ENCODE measurements around the gene SEMA5B. TPM values are rescaled to one million over a fixed set of nuclear protein-coding genes. Genes with fewer than 3 reads are reported as not detected.

The SEMA5B gene
- total and polyA plus RNA-seq, 2 experiments from 2014 or later, result 8.0 to 26.8 TPM

GRCh38 chr3:123064914-123065313 lies 37.4 kb upstream of the SEMA5B start:
- H3K9me2 ChIP-seq (ENCODE audit: insufficient read depth), result no peaks in the 10 kb centered on the region
- peaks cover 26% of the 10 kb centered on the region for H3K79me2 ChIP-seq (replicated peaks; ENCODE audit: insufficient read depth)
- Mint-ChIP-seq H3K4me3 (no peak overlapping the region), H3K36me3 (ENCODE audit: low read depth) (no peaks in the 10 kb centered on the region; the same call in 2 of the 3 replicates), H3K4me1 (peaks cover 27% of the 10 kb centered on the region), H3K9me3 (peaks cover 13% of the 10 kb centered on the region; the same call in 2 of the 3 replicates), H3K27me3 (ENCODE audit: insufficient read depth, low read depth, poor library complexity) (peaks cover 20% of the 10 kb centered on the region), H3K27ac (no peak overlapping the region)
- H2AFZ ChIP-seq, result no peak overlapping the region; the same call in 1 of the 2 replicates
- no peaks in the 10 kb centered on the region; the same call in none of the 2 replicates for H4K20me1 ChIP-seq (replicated peaks; ENCODE audit: insufficient read depth)
- H3F3A ChIP-seq (replicated peaks; ENCODE audit: low read depth), result no peaks in the 10 kb centered on the region
- H3K36me3 ChIP-seq (ENCODE audit: insufficient read depth), result no peaks in the 10 kb centered on the region
- H3K27ac ChIP-seq (ENCODE audit: low read depth), result no peak overlapping the region
- TF ChIP-seq CTCF (conservative IDR thresholded peaks at IDR 0.05; ENCODE audit: low read depth in 2 of 2) (no peak), ZNF331 (CRISPR knock-in tag; IDR thresholded peaks at IDR 0.05; ENCODE audit: low read depth) (no peak), NANOG (IDR thresholded peaks at IDR 0.05; ENCODE audit: borderline replicate concordance) (no peak)
- ATAC-seq (no peak), DNase-seq (ENCODE audit: low spot score) (no peak)
- H3K4me2 ChIP-seq, result no peak overlapping the region
- no peak overlapping the region for H3K4me3 ChIP-seq
- H3K4me1 ChIP-seq (ENCODE audit: insufficient read depth), result peaks cover 14% of the 10 kb centered on the region
- H3K27me3 ChIP-seq (ENCODE audit: insufficient read depth), result peaks cover 20% of the 10 kb centered on the region

GRCh38 chr3:123064506-123064905 lies 36.9 kb upstream of the SEMA5B start:
- Histone ChIP-seq H3K4me2 (no peak overlapping the region), H4K20me1 (replicated peaks; ENCODE audit: insufficient read depth) (no peaks in the 10 kb centered on the region; the same call in none of the 2 replicates), H3K79me2 (replicated peaks; ENCODE audit: insufficient read depth) (peaks cover 22% of the 10 kb centered on the region), H3K27me3 (ENCODE audit: insufficient read depth) (peaks cover 20% of the 10 kb centered on the region), H3F3A (replicated peaks; ENCODE audit: low read depth) (no peaks in the 10 kb centered on the region), H3K36me3 (ENCODE audit: insufficient read depth) (no peaks in the 10 kb centered on the region), H3K9me2 (ENCODE audit: insufficient read depth) (no peaks in the 10 kb centered on the region), H2AFZ (no peak overlapping the region; the same call in 1 of the 2 replicates), H3K27ac (ENCODE audit: low read depth) (no peak overlapping the region), H3K4me1 (ENCODE audit: insufficient read depth) (peaks cover 14% of the 10 kb centered on the region), H3K4me3 (no peak overlapping the region)
- H3K27ac Mint-ChIP-seq, result no peak overlapping the region
- H3K27me3 Mint-ChIP-seq (ENCODE audit: insufficient read depth, low read depth, poor library complexity), result peaks cover 20% of the 10 kb centered on the region
- no peak for DNase-seq (ENCODE audit: low spot score)
- no peaks in the 10 kb centered on the region; the same call in 2 of the 3 replicates for H3K36me3 Mint-ChIP-seq (ENCODE audit: low read depth)
- peaks cover 13% of the 10 kb centered on the region; the same call in 2 of the 3 replicates for H3K9me3 Mint-ChIP-seq
- peaks cover 27% of the 10 kb centered on the region for H3K4me1 Mint-ChIP-seq
- ATAC-seq, result no peak
- H3K4me3 Mint-ChIP-seq, result no peak overlapping the region
- TF ChIP-seq EZH2 (IDR thresholded peaks at IDR 0.05; ENCODE audit: low read depth, unreplicated experiment) (no peak), CTCF (conservative IDR thresholded peaks at IDR 0.05; ENCODE audit: low read depth in 2 of 2) (no peak), ZNF462 (CRISPR knock-in tag; IDR thresholded peaks at IDR 0.05) (no peak), NANOG (IDR thresholded peaks at IDR 0.05; ENCODE audit: borderline replicate concordance) (no peak), ZNF114 (CRISPR knock-in tag; IDR thresholded peaks at IDR 0.05) (no peak), CREB1 (CRISPR knock-in tag; IDR thresholded peaks at IDR 0.05; ENCODE audit: low read depth) (no peak), EZH2phosphoT487 (IDR thresholded peaks at IDR 0.05; ENCODE audit: unreplicated experiment) (no peak)
